ENCODE results near the gene KLF5.

- no peak for TF ChIP-seq REST (IDR thresholded peaks at IDR 0.05; ENCODE audit: low read depth)
- no peak for TF ChIP-seq CBX3 (IDR thresholded peaks at IDR 0.05; ENCODE audit: low read depth)
- TF ChIP-seq CTCF (IDR thresholded peaks at IDR 0.05 in 2 of 3, conservative IDR thresholded peaks at IDR 0.05 in 1 of 3; ENCODE audit: borderline replicate concordance in 1 of 3, insufficient read depth in 1 of 3, low read depth in 2 of 3, low read length in 2 of 3), result peak in 2 of 3 experiments; percentile 15 to 25; a peak in 3 of 6 replicates
- no peak for TF ChIP-seq CEBPB (IDR thresholded peaks at IDR 0.05; ENCODE audit: low read depth)
- TF ChIP-seq ATF3 (IDR thresholded peaks at IDR 0.05), result no peak
- TF ChIP-seq EZH2phosphoT487 (IDR thresholded peaks at IDR 0.05; ENCODE audit: borderline replicate concordance), result no peak
- TF ChIP-seq SIN3A (IDR thresholded peaks at IDR 0.05; ENCODE audit: low read depth), result no peak
- TF ChIP-seq POLR2A (IDR thresholded peaks at IDR 0.05; ENCODE audit: borderline replicate concordance, extremely low read depth, insufficient read depth, insufficient read length), result no peak
- no peak for TF ChIP-seq EZH2 (IDR thresholded peaks at IDR 0.05)
- no peak for TF ChIP-seq ZNF274 (IDR thresholded peaks at IDR 0.05; ENCODE audit: low read depth, low read length)
These were observed 19.4 kb upstream of the KLF5 start for GRCh38 chr13:73039201-73040108.

Measured in HCT116 (cell line).